ENCODE measurements around the gene VEPH1. TPM values are rescaled to one million over a fixed set of nuclear protein-coding genes. Genes with fewer than 3 reads are reported as not detected.

VEPH1 gene
- polyA plus RNA-seq, 1 of the 3 experiments (the other 2 are of a cell fraction): 6.0 TPM

DNA sequence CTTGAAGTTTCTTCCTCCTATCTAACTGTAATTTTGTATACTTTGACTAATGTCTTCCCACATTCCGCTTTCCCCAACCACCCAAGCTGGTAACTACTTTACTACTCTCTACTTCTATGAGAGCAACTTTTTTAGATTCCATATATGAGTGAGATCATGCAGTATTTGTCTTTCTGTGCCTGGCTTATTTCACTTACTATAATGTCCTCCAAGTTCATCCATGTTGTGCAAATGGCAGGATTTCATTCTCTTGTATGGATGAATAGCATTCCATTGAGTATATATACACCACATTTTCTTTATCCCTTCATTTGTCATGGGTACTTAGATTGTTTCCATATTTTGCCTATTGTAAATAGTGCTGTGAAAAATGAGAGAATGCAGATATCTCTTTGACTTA is 264.8 kb downstream of the VEPH1 start:
- Histone ChIP-seq H3F3A (replicated peaks; ENCODE audit: insufficient read depth) (peaks cover 4% of the 10 kb centered on the region), H4K20me1 (ENCODE audit: insufficient read depth) (no peaks in the 10 kb centered on the region), H3K27me3 (ENCODE audit: insufficient read depth) (no peaks in the 10 kb centered on the region), H3K36me3 (replicated peaks in 1 of 2; ENCODE audit: control insufficient read depth in 1 of 2, insufficient read depth in 2 of 2, low read length in 1 of 2) (no peaks in the 10 kb centered on the region), H3K4me1 (ENCODE audit: control insufficient read depth in 1 of 2, insufficient read depth in 2 of 2, low read depth in 1 of 2, low read length in 1 of 2) (peaks cover 7 to 8% of the 10 kb centered on the region in 2 experiments; a peak in 3 of 4 replicates), H2AFZ (ENCODE audit: low read depth) (no peak overlapping the region), H3K79me2 (ENCODE audit: insufficient read depth) (no peaks in the 10 kb centered on the region), H3K4me3 (ENCODE audit: low read depth in 2 of 2, low read length in 1 of 2) (no peak overlapping the region), H3K9me3 (no peaks in the 10 kb centered on the region), H3K27ac (ENCODE audit: low read depth in 2 of 2, low read length in 1 of 2) (peak overlapping the region in 1 of 2 experiments; percentile 9; a peak in 1 of 4 replicates), H3K9me2 (no peaks in the 10 kb centered on the region), H3K9ac (no peak overlapping the region), H3K4me2 (no peak overlapping the region)
- POLR2A ChIA-PET: no interaction called here
- TF ChIP-seq TCF12 (IDR thresholded peaks at IDR 0.05): peak; percentile 28; the same call in 1 of the 2 replicates
- TF ChIP-seq REST (IDR thresholded peaks at IDR 0.05; ENCODE audit: low read depth, low read length): no peak
- 94% methylated on average over 1 of the region's 1 CpG for WGBS (ENCODE audit: low lambda C conversion rate)
- DNase-seq: no peak
- CTCF ChIA-PET: interaction anchor here (0.6 to 3.2 kb wide), 6 partner anchors 12 to 601 kb away, joined by 3 to 23 read pairs (median 4); no protein-coding TSS in a partner anchor

DNA sequence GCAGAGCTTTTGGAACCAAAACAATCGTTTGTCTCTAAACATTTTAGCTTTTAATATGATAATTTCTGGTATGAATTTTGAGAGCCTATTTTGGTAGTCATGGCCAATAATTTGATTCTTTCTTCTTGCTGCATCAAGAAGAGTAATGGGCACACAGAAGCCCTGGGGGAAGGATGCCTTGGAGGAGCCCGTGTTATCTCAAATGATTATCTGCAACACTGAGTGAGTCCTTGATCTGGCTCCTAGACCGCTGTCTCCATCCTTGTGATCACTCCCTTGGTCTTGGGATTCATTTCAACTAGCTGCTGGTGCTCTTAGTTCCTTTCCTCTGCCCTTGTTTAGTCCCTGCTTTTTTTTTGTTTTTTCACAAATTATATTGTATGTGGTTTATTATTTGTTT is 265.3 kb downstream of the VEPH1 start:
- POLR2A ChIA-PET: no interaction called here

More for the DNA sequence above, 265.3 kb downstream of the VEPH1 start:
- H3K4me3 ChIP-seq (ENCODE audit: low read depth in 2 of 2, low read length in 1 of 2): no peak overlapping the region
- CTCF ChIA-PET: interaction anchor here (0.6 to 3.2 kb wide), 8 partner anchors 12 to 601 kb away, joined by 3 to 23 read pairs (median 3); no protein-coding TSS in a partner anchor
- H3K9me3 ChIP-seq: no peaks in the 10 kb centered on the region
- DNase-seq: peak; percentile 4
- TF ChIP-seq IRF3 (IDR thresholded peaks at IDR 0.05; ENCODE audit: low read depth, low read length) (no peak), JUND (IDR thresholded peaks at IDR 0.05) (no peak), EZH2phosphoT487 (IDR thresholded peaks at IDR 0.05; ENCODE audit: borderline replicate concordance, low read depth) (no peak)
- no peaks in the 10 kb centered on the region for H3K79me2 ChIP-seq (ENCODE audit: insufficient read depth)
- no peak overlapping the region for H3K4me2 ChIP-seq
- H3K9ac ChIP-seq: no peak overlapping the region
- no peaks in the 10 kb centered on the region for H3K27me3 ChIP-seq (ENCODE audit: insufficient read depth)
- no peaks in the 10 kb centered on the region for H3K9me2 ChIP-seq
- peak overlapping the region in 1 of 2 experiments; percentile 1; a peak in 1 of 4 replicates for H3K27ac ChIP-seq (ENCODE audit: low read depth in 2 of 2, low read length in 1 of 2)
- no peak overlapping the region for H2AFZ ChIP-seq (ENCODE audit: low read depth)
- H3K36me3 ChIP-seq (replicated peaks in 1 of 2; ENCODE audit: control insufficient read depth in 1 of 2, insufficient read depth in 2 of 2, low read length in 1 of 2): no peaks in the 10 kb centered on the region
- H4K20me1 ChIP-seq (ENCODE audit: insufficient read depth): no peaks in the 10 kb centered on the region
- WGBS (ENCODE audit: low lambda C conversion rate): 50% methylated on average over 3 of the region's 3 CpGs
- peaks cover 7 to 8% of the 10 kb centered on the region in 2 experiments; a peak in 3 of 4 replicates for H3K4me1 ChIP-seq (ENCODE audit: control insufficient read depth in 1 of 2, insufficient read depth in 2 of 2, low read depth in 1 of 2, low read length in 1 of 2)
- peaks cover 4% of the 10 kb centered on the region for H3F3A ChIP-seq (replicated peaks; ENCODE audit: insufficient read depth)

Data from SK-N-SH (cell line).